Adipose tissue (tissue), 3 donors: ENCODE measurements around the gene COL16A1. TPM values are rescaled to one million over a fixed set of nuclear protein-coding genes. Genes with fewer than 3 reads are reported as not detected.

Source experiments
- H3K27ac ChIP-seq: one replicate; pipeline ENCODE4 v1.5.1; 2013; ENCODE audit warnings: low read depth, low read length
- WGBS, 3 donors: extraction: QIAGEN DNeasy Blood & Tissue Kit; methylation state at CpG; one replicate each; pipeline ENCODE4 v1.1.7; 2013; 5-methylcytosine and 5-hydroxymethylcytosine counted together
- polyA plus RNA-seq, 3 donors: library from polyadenylated mRNA; stranded (reverse); fragments of 200-250 nt; gene quantifications; one replicate each; pipeline ENCODE4 v1.2.3, GENCODE V29; 2013
- donor health status: healthy with polysubstance abuse.
- donor health status: Bipolar disorder and iron deficiency.
- donor health status: healthy.

The COL16A1 gene
- polyA plus RNA-seq, 3 donors: 4.3 to 30.4 (median 19.0) TPM

GRCh38 chr1:31694069-31694963 lies 9.5 kb downstream of the COL16A1 start:
- H3K27ac ChIP-seq: no peak overlapping the region
- 78 to 90% (median 87%) methylated on average over 12 of the region's 12 CpGs for WGBS, 3 donors

- WGBS, 3 donors: 79 to 89% (median 84%) methylated on average over 10 of the region's 10 CpGs
Observed at GRCh38 chr1:31693231-31693630, 10.6 kb downstream of the COL16A1 start.

GRCh38 chr1:31691951-31692350 lies 11.9 kb downstream of the COL16A1 start:
- no peak overlapping the region for H3K27ac ChIP-seq
- 81 to 90% (median 87%) methylated on average over 11 of the region's 11 CpGs for WGBS, 3 donors

More at GRCh38 chr1:31693231-31693630, 10.6 kb downstream of the COL16A1 start:
- H3K27ac ChIP-seq: no peak overlapping the region

- H3K27ac ChIP-seq: no peak overlapping the region
- 83 to 93% (median 88%) methylated on average over 2 to 4 of the region's 4 CpGs for WGBS, 3 donors
Observed at GRCh38 chr1:31691446-31691845, 12.4 kb downstream of the COL16A1 start.

GRCh38 chr1:31690921-31691320 lies 12.9 kb downstream of the COL16A1 start:
- no peak overlapping the region for H3K27ac ChIP-seq
- WGBS, 3 donors: 88 to 93% (median 91%) methylated on average over 10 of the region's 10 CpGs

- H3K27ac ChIP-seq: no peak overlapping the region
- 75 to 85% (median 77%) methylated on average over 6 of the region's 6 CpGs for WGBS, 3 donors
Observed at GRCh38 chr1:31689854-31690253, 14.0 kb downstream of the COL16A1 start.

- WGBS, 3 donors: 53 to 80% (median 68%) methylated on average over 2 of the region's 2 CpGs
- no peak overlapping the region for H3K27ac ChIP-seq
Observed at GRCh38 chr1:31689379-31689778, 14.4 kb downstream of the COL16A1 start.

- WGBS, 3 donors: 51 to 76% (median 66%) methylated on average over 8 of the region's 8 CpGs
- H3K27ac ChIP-seq: no peak overlapping the region
Observed at GRCh38 chr1:31688233-31688918, 15.4 kb downstream of the COL16A1 start.

GRCh38 chr1:31687601-31688000 lies 16.2 kb downstream of the COL16A1 start:
- H3K27ac ChIP-seq: no peak overlapping the region
- WGBS, 3 donors: 71 to 85% (median 84%) methylated on average over 8 of the region's 8 CpGs

- H3K27ac ChIP-seq: no peak overlapping the region
- 77 to 91% (median 88%) methylated on average over 8 of the region's 8 CpGs for WGBS, 3 donors
Observed at GRCh38 chr1:31685795-31686194, 18.0 kb downstream of the COL16A1 start.

- 50 to 85% (median 78%) methylated on average over 11 of the region's 11 CpGs for WGBS, 3 donors
- no peak overlapping the region for H3K27ac ChIP-seq
Observed at GRCh38 chr1:31683997-31684396, 19.8 kb downstream of the COL16A1 start.

GRCh38 chr1:31681415-31681814 lies 22.4 kb downstream of the COL16A1 start:
- 60 to 73% (median 62%) methylated on average over 9 of the region's 9 CpGs for WGBS, 3 donors
- H3K27ac ChIP-seq: no peak overlapping the region

- WGBS, 3 donors: 71 to 86% (median 83%) methylated on average over 23 of the region's 23 CpGs
- H3K27ac ChIP-seq: no peak overlapping the region
Observed at GRCh38 chr1:31679676-31680230, 24.1 kb downstream of the COL16A1 start.

- 38 to 46% (median 45%) methylated on average over 2 of the region's 2 CpGs for WGBS, 3 donors
- no peak overlapping the region for H3K27ac ChIP-seq
Observed at GRCh38 chr1:31679091-31679490, 24.7 kb downstream of the COL16A1 start.

GRCh38 chr1:31678681-31679080 lies 25.1 kb downstream of the COL16A1 start:
- H3K27ac ChIP-seq: no peak overlapping the region
- 84 to 95% (median 85%) methylated on average over 4 of the region's 4 CpGs for WGBS, 3 donors

- WGBS, 3 donors: 61 to 72% (median 68%) methylated on average over 6 of the region's 6 CpGs
- no peak overlapping the region for H3K27ac ChIP-seq
Observed at GRCh38 chr1:31677949-31678348, 25.9 kb downstream of the COL16A1 start.

GRCh38 chr1:31677401-31677800 lies 26.4 kb downstream of the COL16A1 start:
- H3K27ac ChIP-seq: no peak overlapping the region
- 73 to 84% (median 79%) methylated on average over 3 of the region's 3 CpGs for WGBS, 3 donors

- WGBS, 3 donors: 78 to 92% (median 88%) methylated on average over 14 of the region's 14 CpGs
- no peak overlapping the region for H3K27ac ChIP-seq
Observed at GRCh38 chr1:31675756-31676155, 28.1 kb downstream of the COL16A1 start.

- WGBS, 3 donors: 71 to 83% (median 81%) methylated on average over 7 of the region's 7 CpGs
- H3K27ac ChIP-seq: no peak overlapping the region
Observed at GRCh38 chr1:31675161-31675560, 28.7 kb downstream of the COL16A1 start.
